H1 (cell line): ENCODE results near the gene LAMP1. TPM values are rescaled to one million over a fixed set of nuclear protein-coding genes. Genes with fewer than 3 reads are reported as not detected.

Source experiments
- CTCF ChIA-PET: fragments of 300-600 bp; sonication (Branson Sonifier 250); formaldehyde crosslinking; loops from one replicate; lab custom pipeline; 2021; ENCODE audit not compliant: partially characterized antibody; lab: Charles Lee
- POLR2A ChIA-PET: fragments of 300-600 bp; sonication (Branson Sonifier 250); formaldehyde crosslinking; loops from one replicate; lab custom pipeline; 2021; ENCODE audit warnings: inconsistent platforms; ENCODE audit not compliant: partially characterized antibody; lab: Charles Lee
- DNase-seq, 2 experiments: peaks; one replicate each; pipeline versions ENCODE4 v3.0.0 to v3.0.0-alpha.2; 2010 to 2022; ENCODE audit warnings: low spot score in 2 of 2, low read depth in 1 of 2, mixed read lengths in 1 of 2
- FAIRE-seq: peaks from 2 replicates; lab custom pipeline; 2011; peaks lifted over from hg19 to GRCh38; lab: Jason Lieb, UNC
- H2AFZ ChIP-seq: 2 replicates; pipeline ENCODE4 v1.8.1; 2012; ENCODE audit warnings: low read length, inconsistent platforms
- H2AK5ac ChIP-seq: 2 replicates; pipeline ENCODE4 v1.6.1; 2013; ENCODE audit warnings: low read depth, low read length
- H2BK120ac ChIP-seq: replicated peaks from 2 replicates; pipeline ENCODE3; 2013; ENCODE audit warnings: low read depth, low read length, inconsistent platforms
- H2BK12ac ChIP-seq: 2 replicates; pipeline ENCODE4 v1.6.1; 2013; ENCODE audit warnings: low read depth, low read length
- H2BK15ac ChIP-seq: 2 replicates; pipeline ENCODE4 v1.6.1; 2013; ENCODE audit warnings: low read length
- H2BK20ac ChIP-seq: 2 replicates; pipeline ENCODE4 v1.6.1; 2013; ENCODE audit warnings: low read length
- H2BK5ac ChIP-seq: 2 replicates; pipeline ENCODE4 v1.6.1; 2013; ENCODE audit warnings: low read depth, low read length
- H3K14ac ChIP-seq: 2 replicates; pipeline ENCODE4 v1.6.1; 2013; ENCODE audit warnings: inconsistent platforms; ENCODE audit not compliant: insufficient read length
- H3K18ac ChIP-seq: 2 replicates; pipeline ENCODE4 v1.6.1; 2013; ENCODE audit warnings: low read length; ENCODE audit errors: extremely low read depth
- H3K23ac ChIP-seq: 2 replicates; pipeline ENCODE4 v1.6.1; 2013; ENCODE audit warnings: inconsistent platforms; ENCODE audit not compliant: insufficient read length
- H3K23me2 ChIP-seq: 2 replicates; pipeline ENCODE4 v1.6.1; 2013; ENCODE audit warnings: low read depth, low read length
- H3K27ac ChIP-seq: 2 replicates; pipeline ENCODE4 v1.6.1; 2011; ENCODE audit warnings: low read depth, low read length, inconsistent platforms
- H3K27me3 ChIP-seq, 4 experiments: replicated peaks in 1 of 4; 1 replicate in 1 of 4; 2 replicates in 3 of 4; pipeline versions ENCODE4 v1.6.1 to v1.8.1; 2011 to 2013; ENCODE audit warnings: low read length in 3 of 4, mild to moderate bottlenecking in 3 of 4, inconsistent platforms in 2 of 4, mixed read lengths in 2 of 4, moderate library complexity in 1 of 4; ENCODE audit not compliant: control insufficient read depth in 3 of 4, insufficient read depth in 3 of 4; ENCODE audit errors: extremely low read depth in 1 of 4
- H3K36me3 ChIP-seq, 4 experiments: 2 replicates each; pipeline versions ENCODE4 v1.6.1 to v1.8.1; 2011 to 2013; ENCODE audit warnings: mild to moderate bottlenecking in 4 of 4, low read length in 3 of 4, moderate library complexity in 2 of 4, control low read depth in 1 of 4, inconsistent platforms in 1 of 4; ENCODE audit not compliant: insufficient read depth in 4 of 4, control insufficient read depth in 2 of 4
- H3K4ac ChIP-seq: replicated peaks from 2 replicates; pipeline ENCODE3; 2013; ENCODE audit warnings: low read length, low read depth, mixed read lengths, inconsistent platforms; ENCODE audit not compliant: insufficient read length
- H3K4me1 ChIP-seq, 4 experiments: replicated peaks in 1 of 4; 1 replicate in 1 of 4; 2 replicates in 3 of 4; pipeline versions ENCODE4 v1.6.1 to v1.8.1; 2011 to 2013; ENCODE audit warnings: low read length in 3 of 4, inconsistent platforms in 2 of 4, mixed read lengths in 1 of 4; ENCODE audit not compliant: insufficient read depth in 4 of 4, control insufficient read depth in 3 of 4
- H3K4me2 ChIP-seq, 2 experiments: 2 replicates each; pipeline versions ENCODE4 v1.6.1 to v1.8.1; 2011 to 2013; ENCODE audit warnings: low read depth in 2 of 2, low read length in 2 of 2, control low read depth in 1 of 2, inconsistent platforms in 1 of 2, mild to moderate bottlenecking in 1 of 2; ENCODE audit not compliant: insufficient read depth in 1 of 2
- H3K4me3 ChIP-seq, 4 experiments: fragments of 200-600, 300-600 bp in 1 of 4; sonication (generic), shearing (Covaris generic), sonication (Bioruptor Twin) in 1 of 4; 2 replicates each; pipeline versions ENCODE4 v1.5.1 to v1.8.1; 2011 to 2016; ENCODE audit warnings: low read length in 4 of 4, low read depth in 3 of 4, control low read depth in 2 of 4, inconsistent platforms in 2 of 4, mild to moderate bottlenecking in 2 of 4, mixed read lengths in 1 of 4, moderate library complexity in 1 of 4; ENCODE audit not compliant: insufficient read depth in 2 of 4; ENCODE audit errors: extremely low read depth in 1 of 4
- H3K56ac ChIP-seq: replicated peaks from 2 replicates; pipeline ENCODE3; 2013; ENCODE audit warnings: low read depth, mild to moderate bottlenecking, mixed read lengths, low read length, inconsistent platforms; ENCODE audit not compliant: insufficient read length
- H3K79me1 ChIP-seq: 2 replicates; pipeline ENCODE4 v1.6.1; 2013; ENCODE audit warnings: low read depth, low read length, control low read depth
- H3K79me2 ChIP-seq, 2 experiments: 2 replicates each; pipeline versions ENCODE4 v1.6.1 to v1.8.1; 2012 to 2013; ENCODE audit warnings: low read length in 2 of 2, mild to moderate bottlenecking in 2 of 2, inconsistent platforms in 1 of 2; ENCODE audit not compliant: insufficient read depth in 2 of 2, control insufficient read depth in 1 of 2
- H3K9ac ChIP-seq, 4 experiments: replicated peaks in 1 of 4; 1 replicate in 1 of 4; 2 replicates in 3 of 4; pipeline versions ENCODE4 v1.6.1 to v1.8.1; 2011 to 2013; ENCODE audit warnings: low read depth in 3 of 4, low read length in 3 of 4, control low read depth in 2 of 4, mild to moderate bottlenecking in 2 of 4, moderate library complexity in 2 of 4, inconsistent platforms in 1 of 4; ENCODE audit errors: extremely low read depth in 1 of 4
- H3K9me3 ChIP-seq, 2 experiments: 2 replicates each; pipeline versions ENCODE4 v1.6.1 to v1.8.1; 2012 to 2013; ENCODE audit warnings: mild to moderate bottlenecking in 2 of 2, moderate library complexity in 2 of 2, control low read depth in 1 of 2, inconsistent platforms in 1 of 2, low read depth in 1 of 2, low read length in 1 of 2, mixed read lengths in 1 of 2; ENCODE audit not compliant: insufficient read depth in 2 of 2
- H4K20me1 ChIP-seq, 2 experiments: replicated peaks in 1 of 2; 2 replicates each; pipeline versions ENCODE3 to v1.8.1; 2011 to 2013; ENCODE audit warnings: inconsistent platforms in 2 of 2, low read length in 2 of 2, mild to moderate bottlenecking in 1 of 2; ENCODE audit not compliant: insufficient read depth in 2 of 2, control insufficient read depth in 1 of 2
- H4K5ac ChIP-seq: 2 replicates; pipeline ENCODE4 v1.6.1; 2013; ENCODE audit warnings: low read length, low read depth, mixed read lengths, inconsistent platforms; ENCODE audit not compliant: insufficient read length
- H4K8ac ChIP-seq: 2 replicates; pipeline ENCODE4 v1.8.0; 2013; ENCODE audit warnings: mild to moderate bottlenecking, moderate library complexity, low read length, inconsistent platforms; ENCODE audit not compliant: insufficient read depth; ENCODE audit errors: extremely low read depth
- H4K91ac ChIP-seq: replicated peaks from 2 replicates; pipeline ENCODE3; 2013; ENCODE audit warnings: low read length, mixed read lengths, inconsistent platforms; ENCODE audit not compliant: insufficient read length
- ASH2L ChIP-seq: fragments of 200-600, 300-600 bp; sonication (generic); IDR thresholded peaks from one replicate; pipeline ENCODE4 v1.7.1; 2017; ENCODE audit warnings: low read length
- ATF3 ChIP-seq: IDR thresholded peaks from 2 replicates; pipeline ENCODE4 v1.6.1; 2011; ENCODE audit warnings: low read depth, mild to moderate bottlenecking, low read length; ENCODE audit not compliant: insufficient read depth
- BRCA1 ChIP-seq: IDR thresholded peaks from 2 replicates; pipeline ENCODE4 v1.6.1; 2012; ENCODE audit warnings: low read depth, low read length, improper control_type of control experiment
- JUND ChIP-seq: IDR thresholded peaks from 2 replicates; pipeline ENCODE4 v1.6.1; 2011; ENCODE audit warnings: mild to moderate bottlenecking, improper control_type of control experiment, low read length
- MAX ChIP-seq: IDR thresholded peaks from 2 replicates; pipeline ENCODE4 v1.6.1; 2012; ENCODE audit warnings: inconsistent platforms
- NRF1 ChIP-seq: IDR thresholded peaks from 2 replicates; pipeline ENCODE4 v1.6.1; 2011; ENCODE audit warnings: mild to moderate bottlenecking, low read depth, low read length, improper control_type of control experiment
- POLR2AphosphoS5 ChIP-seq: IDR thresholded peaks from 2 replicates; pipeline ENCODE4 v1.6.1; 2011; ENCODE audit warnings: low read depth, low read length
- RXRA ChIP-seq: IDR thresholded peaks from 2 replicates; pipeline ENCODE4 v1.6.1; 2011; ENCODE audit warnings: low read depth, mild to moderate bottlenecking, low read length, moderate library complexity; ENCODE audit not compliant: insufficient read depth
- TAF7 ChIP-seq: optimal IDR thresholded peaks from 2 replicates; pipeline ENCODE3; 2011; ENCODE audit warnings: low read depth, mild to moderate bottlenecking, inconsistent platforms, low read length, moderate library complexity, borderline replicate concordance
- TEAD4 ChIP-seq: IDR thresholded peaks from 2 replicates; pipeline ENCODE4 v1.6.1; 2012; ENCODE audit warnings: low read depth, low read length, inconsistent platforms, mixed read lengths
- WGBS, 2 experiments: shearing (Covaris generic) in 1 of 2; methylation state at CpG; one replicate each; pipeline versions ENCODE4 v1.1.6 to v1.1.7; 2013 to 2015; ENCODE audit warnings: low lambda C conversion rate in 2 of 2, mixed read lengths in 2 of 2, inconsistent platforms in 1 of 2, low coverage in 1 of 2, missing lambda C conversion rate in 1 of 2; ENCODE audit not compliant: insufficient replicate concordance in 2 of 2, insufficient coverage in 1 of 2, insufficient read length in 1 of 2; ENCODE audit errors: extremely low coverage in 1 of 2, missing lambda C conversion rate in 1 of 2; 5-methylcytosine and 5-hydroxymethylcytosine counted together
- polyA plus RNA-seq, 7 experiments: library from polyadenylated mRNA; depleted of rRNA in 3 of 7; stranded (reverse) in 5 of 7; unstranded in 2 of 7; fragments of >200 nt in 5 of 7; fragments of 200-250 nt in 2 of 7; gene quantifications; 1 replicate in 5 of 7; 2 replicates in 1 of 7; 4 replicates in 1 of 7; pipeline versions ENCODE4 v1.2.1 to v1.2.3, GENCODE V29; 2011 to 2013; ENCODE audit warnings: missing spikeins in 2 of 7, mixed read lengths in 2 of 7
- total RNA-seq: library from RNA; stranded (reverse); fragmentation: NEBNext Ultra II Directional; extraction: Animal tissue kit (Norgen Biotek cat#: 25700); gene quantifications from 2 replicates; pipeline ENCODE4 v1.2.1, GENCODE V29; 2021
- TF ChIP-seq, protein P1 (sequence below): IDR thresholded peaks from 2 replicates; pipeline ENCODE4 v1.6.1; 2012; ENCODE audit warnings: inconsistent platforms

LAMP1 gene
- total and polyA plus RNA-seq, 2 of the 8 experiments (the other 6 are each of a cell fraction or from before 2014, with no cell fraction given), result 97.6 to 140 TPM

DNA sequence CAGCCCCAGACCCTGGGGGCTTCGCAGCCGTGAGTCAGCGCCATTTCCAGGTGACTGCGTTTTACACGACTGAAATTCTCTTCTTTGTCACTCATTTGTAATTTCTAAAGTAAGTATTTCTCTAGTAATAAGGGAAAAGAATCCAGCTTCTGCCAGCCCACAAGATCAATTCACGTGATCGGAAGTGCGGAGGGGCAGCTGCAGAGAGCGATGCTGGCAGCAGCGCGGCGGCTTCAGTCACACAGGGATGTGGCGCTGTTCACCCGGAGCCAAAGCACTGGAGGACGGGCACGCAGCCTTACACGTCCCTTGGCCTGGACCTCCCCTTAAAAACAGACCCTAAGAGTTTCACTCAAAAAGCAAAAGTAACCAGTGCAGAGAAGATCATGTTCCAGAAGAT, 48.4 kb downstream of the LAMP1 start:
- Histone ChIP-seq H3K27me3 (no peaks in the 10 kb centered on the region), H3K56ac (no peak overlapping the region), H3K9me3 (peaks cover 7 to 18% of the 10 kb centered on the region in 2 experiments; a peak in 2 of 4 replicates), H3K36me3 (peaks cover 34 to 64% (median 52%) of the 10 kb centered on the region in 4 experiments), H3K27ac (no peak overlapping the region), H2AK5ac (no peak overlapping the region), H2BK20ac (no peak overlapping the region), H2BK120ac (no peak overlapping the region), H3K23me2 (no peaks in the 10 kb centered on the region), H3K79me2 (no peaks in the 10 kb centered on the region; a peak in 1 of 4 replicates), H3K4me1 (no peaks in the 10 kb centered on the region), H3K4me2 (no peak overlapping the region), H2BK12ac (no peak overlapping the region), H3K4me3 (no peak overlapping the region), H3K14ac (no peak overlapping the region), H4K8ac (no peak overlapping the region), H3K23ac (no peak overlapping the region), H2BK5ac (no peak overlapping the region), H3K4ac (no peak overlapping the region), H3K79me1 (0 out of 2 replicates have a peak, but pooled peaks cover 6% of the 10 kb centered on the region), H3K9ac (no peak overlapping the region), H2AFZ (no peak overlapping the region), H3K18ac (no peak overlapping the region), H4K5ac (no peak overlapping the region), H4K20me1 (peaks cover 0 to 8% of the 10 kb centered on the region in 2 experiments), H4K91ac (no peak overlapping the region), H2BK15ac (no peak overlapping the region)
- POLR2A ChIA-PET, result interaction anchor here (0.9 to 1.6 kb wide), 3 partner anchors 8 to 19 kb away, joined by 3 to 5 read pairs (median 4); partner anchors contain the start of gene GRTP1
- DNase-seq, result no peak
- no peak for FAIRE-seq
- CTCF ChIA-PET, result interaction anchor here (0.9 kb wide), 1 partner anchor 106 kb away, joined by 3 read pairs; no protein-coding TSS in a partner anchor
- WGBS, 2 experiments, result 98% methylated on average over 17 of the region's 17 CpGs; no CpG with 5 or more reads in 1 of the 2 experiments
- TF ChIP-seq NRF1 (no peak), MAX (no peak), TEAD4 (no peak), ATF3 (no peak), BRCA1 (no peak), RXRA (no peak), POLR2AphosphoS5 (no peak), ASH2L (no peak), JUND (no peak), TAF7 (no peak)
- TF ChIP-seq, protein P1, sequence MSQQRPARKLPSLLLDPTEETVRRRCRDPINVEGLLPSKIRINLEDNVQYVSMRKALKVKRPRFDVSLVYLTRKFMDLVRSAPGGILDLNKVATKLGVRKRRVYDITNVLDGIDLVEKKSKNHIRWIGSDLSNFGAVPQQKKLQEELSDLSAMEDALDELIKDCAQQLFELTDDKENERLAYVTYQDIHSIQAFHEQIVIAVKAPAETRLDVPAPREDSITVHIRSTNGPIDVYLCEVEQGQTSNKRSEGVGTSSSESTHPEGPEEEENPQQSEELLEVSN, result no peak
